ENCODE results near the gene GNB1. TPM values are rescaled to one million over a fixed set of nuclear protein-coding genes. Genes with fewer than 3 reads are reported as not detected.

The GNB1 gene
- total and polyA plus RNA-seq, 9 of the 15 experiments (the other 6 are each of a cell fraction or from before 2014, with no cell fraction given), result 34.3 to 388 (median 114) TPM

GRCh38 chr1:1917995-1918900 lies 27.4 kb upstream of the GNB1 start:
- H3K4me3 ChIP-seq, result peak overlapping the region; percentile 51
- in situ Hi-C loops (cut with MboI), result loop anchor here (10.0 kb wide), 1 partner anchor 553 kb away; no protein-coding TSS in a partner anchor
- peaks cover 9 to 84% of the 10 kb centered on the region in 2 experiments; a peak in 4 of 5 replicates for H3K4me1 ChIP-seq (replicated peaks in 1 of 2; ENCODE audit: control insufficient read depth in 2 of 2, insufficient read depth in 2 of 2, low read length in 2 of 2)
- intact Hi-C loops (cut with micrococcal nuclease), result no loop called here
- DNase-seq (ENCODE audit: extremely low read depth in 1 of 4, low spot score in 3 of 4) (peak in 1 of 4 experiments; percentile 35), FAIRE-seq (peak; percentile 54), ATAC-seq (peak; percentile 0; the same call in 2 of the 3 replicates)
- H3K27ac ChIP-seq (ENCODE audit: extremely low read depth, low read depth, low read length), result peak overlapping the region; percentile 46; the same call in 2 of the 3 replicates
- H3K9ac ChIP-seq (ENCODE audit: insufficient read depth in 1 of 2, low read depth in 2 of 2, low read length in 2 of 2), result peak overlapping the region; percentile 50 to 95
- peaks cover 0 to 6% of the 10 kb centered on the region in 2 experiments; a peak in 1 of 5 replicates for H3K27me3 ChIP-seq (ENCODE audit: control insufficient read depth in 2 of 2, insufficient read depth in 2 of 2, low read length in 2 of 2)
- CTCF ChIA-PET (ENCODE audit: low intra/inter-chr PET ratio), result interaction anchor here (0.7 kb wide), 1 partner anchor 475 kb away, joined by 3 read pairs; no protein-coding TSS in a partner anchor
- 41% methylated on average over 43 of the region's 46 CpGs for WGBS (ENCODE audit: insufficient coverage, low coverage, missing lambda C conversion rate)
- no peaks in the 10 kb centered on the region for H3K9me3 ChIP-seq (replicated peaks; ENCODE audit: control insufficient read depth, insufficient read depth, low read depth, low read length)
- no peaks in the 10 kb centered on the region for H3K79me2 ChIP-seq (ENCODE audit: control insufficient read depth, insufficient read depth, low read length)
- H3K9me1 ChIP-seq (ENCODE audit: control insufficient read depth, insufficient read depth, low read length), result no peaks in the 10 kb centered on the region
- peak overlapping the region; percentile 88 for H2AFZ ChIP-seq (ENCODE audit: low read depth, low read length)
- H3K4me2 ChIP-seq (ENCODE audit: insufficient read depth, low read length), result peak overlapping the region; percentile 66
- POLR2A ChIA-PET, result interaction anchor here (0.6 kb wide), 3 partner anchors 12 to 1646 kb away, joined by 3 to 5 read pairs (median 3); no protein-coding TSS in a partner anchor
- peaks cover 4% of the 10 kb centered on the region; the same call in 1 of the 2 replicates for H4K20me1 ChIP-seq (replicated peaks; ENCODE audit: control insufficient read depth, insufficient read depth, low read length)
- H3K36me3 ChIP-seq (ENCODE audit: control insufficient read depth, insufficient read depth, low read length), result no peaks in the 10 kb centered on the region
- BruUV-seq (replicated peaks), result no TSS peak
- TF ChIP-seq ADNP (tag; IDR thresholded peaks at IDR 0.05) (no peak), ZNF23 (CRISPR knock-in tag; IDR thresholded peaks at IDR 0.05) (no peak), HLTF (IDR thresholded peaks at IDR 0.05) (no peak), ZNF511 (CRISPR knock-in tag; IDR thresholded peaks at IDR 0.05) (0 out of 2 replicates have a peak, but pooled peaks have one; percentile 15), ZC3H4 (CRISPR knock-in tag; IDR thresholded peaks at IDR 0.05; ENCODE audit: borderline replicate concordance) (peak; percentile 67; the same call in 1 of the 2 replicates), U2AF2 (optimal IDR thresholded peaks at IDR 0.05; ENCODE audit: low read depth, low read length) (no peak), RNF219 (CRISPR knock-in tag; IDR thresholded peaks at IDR 0.05) (no peak), TCF3 (CRISPR knock-in tag; IDR thresholded peaks at IDR 0.05) (no peak), CHAMP1 (IDR thresholded peaks at IDR 0.05) (no peak), DNMT1 (IDR thresholded peaks at IDR 0.05) (no peak), IRF2 (CRISPR knock-in tag; IDR thresholded peaks at IDR 0.05) (no peak), GABPB2 (CRISPR knock-in tag; conservative IDR thresholded peaks at IDR 0.05) (no peak), ZNF589 (CRISPR knock-in tag; IDR thresholded peaks at IDR 0.05; ENCODE audit: low read depth) (no peak), ZC3H11A (IDR thresholded peaks at IDR 0.05; ENCODE audit: low read depth, low read length) (no peak), CXXC5 (CRISPR knock-in tag; IDR thresholded peaks at IDR 0.05) (no peak), PHB (CRISPR knock-in tag; IDR thresholded peaks at IDR 0.05) (no peak), PTTG1 (tag; IDR thresholded peaks at IDR 0.05; ENCODE audit: low read depth) (no peak), HCFC1 (IDR thresholded peaks at IDR 0.05; ENCODE audit: low read depth, low read length) (no peak)
